Neural cell (in vitro differentiated cells): ENCODE data around the gene SFXN2.
A peak's percentile ranks its signal among the peaks of the same experiment; 100 is the strongest.

Experiments
- CTCF ChIP-seq: fragments of 450-650 bp; IDR thresholded peaks from 2 replicates; pipeline ENCODE4 v1.5.1; 2014; ENCODE audit warnings: antibody characterized with exemption, mild to moderate bottlenecking, moderate library complexity; ENCODE audit not compliant: poor library complexity, severe bottlenecking
- EZH2 ChIP-seq: fragments of 200-600, 300-800 bp; shearing (Covaris generic), sonication (generic); IDR thresholded peaks from 2 replicates; pipeline ENCODE4 v1.6.1; 2014; ENCODE audit warnings: antibody characterized with exemption, low read length, borderline replicate concordance, mild to moderate bottlenecking; ENCODE audit not compliant: insufficient read depth, poor library complexity, severe bottlenecking
- POLR2AphosphoS5 ChIP-seq: IDR thresholded peaks from 2 replicates; pipeline ENCODE4 v1.6.1; 2012
- RAD21 ChIP-seq: fragments of 450-650 bp; conservative IDR thresholded peaks from 2 replicates; pipeline ENCODE4 v1.6.1; 2014; ENCODE audit warnings: antibody characterized with exemption, mild to moderate bottlenecking, moderate library complexity
- REST ChIP-seq: IDR thresholded peaks from 2 replicates; pipeline ENCODE4 v1.6.1; 2012; ENCODE audit warnings: borderline replicate concordance
- SMC3 ChIP-seq: fragments of 450-650 bp; conservative IDR thresholded peaks from 2 replicates; pipeline ENCODE4 v1.6.1; 2014; ENCODE audit warnings: antibody characterized with exemption, mild to moderate bottlenecking, moderate library complexity; ENCODE audit not compliant: poor library complexity
- TAF1 ChIP-seq: IDR thresholded peaks from 2 replicates; pipeline ENCODE4 v1.6.1; 2012; ENCODE audit warnings: low read depth

GRCh38 chr10:102673819-102674511 lies 40.5 kb upstream of the SFXN2 start:
- no peak for TF ChIP-seq TAF1
- no peak for TF ChIP-seq CTCF
- TF ChIP-seq EZH2, result no peak
- TF ChIP-seq RAD21, result no peak
- peak; percentile 67 for TF ChIP-seq POLR2AphosphoS5
- no peak for TF ChIP-seq SMC3
- TF ChIP-seq REST, result peak; percentile 67
